Medulla oblongata (tissue), 1 donor: ENCODE measurements around the gene ITM2C.

ENCODE experiments used
- DNase-seq: peaks from one replicate; pipeline ENCODE4 v3.0.0-alpha.2; 2015; ENCODE audit errors: extremely low spot score

The ITM2C gene

GRCh38 chr2:230850358-230850658, 14.4 kb upstream of the ITM2C start:
- no peak for DNase-seq

- no peak for DNase-seq
Observed at GRCh38 chr2:230852113-230852512, 12.6 kb upstream of the ITM2C start.

GRCh38 chr2:230861552-230862255, 3.0 kb upstream of the ITM2C start:
- DNase-seq, result no peak

- no peak for DNase-seq
Observed at GRCh38 chr2:230862292-230862691, 2.5 kb upstream of the ITM2C start.

- no peak for DNase-seq
Observed at GRCh38 chr2:230863031-230863430, 1.7 kb upstream of the ITM2C start.

- DNase-seq, result no peak
Observed at GRCh38 chr2:230863442-230864121, 1.2 kb upstream of the ITM2C start.

GRCh38 chr2:230864122-230864604, 579 bp upstream of the ITM2C start:
- DNase-seq, result no peak

GRCh38 chr2:230865307-230865765, 594 bp downstream of the ITM2C start:
- peak; percentile 38 for DNase-seq

- peak; percentile 66 for DNase-seq
Observed at GRCh38 chr2:230865766-230866755, 1.3 kb downstream of the ITM2C start.

GRCh38 chr2:230866756-230867523, 2.2 kb downstream of the ITM2C start:
- DNase-seq, result peak; percentile 88

- no peak for DNase-seq
Observed at GRCh38 chr2:230868161-230868946, 3.6 kb downstream of the ITM2C start.

- DNase-seq, result no peak
Observed at GRCh38 chr2:230868947-230869913, 4.5 kb downstream of the ITM2C start.

- no peak for DNase-seq
Observed at GRCh38 chr2:230869914-230870543, 5.3 kb downstream of the ITM2C start.

- DNase-seq, result peak; percentile 50
Observed at GRCh38 chr2:230870544-230871360, 6.0 kb downstream of the ITM2C start.

GRCh38 chr2:230871361-230872150, 6.8 kb downstream of the ITM2C start:
- no peak for DNase-seq

- DNase-seq, result no peak
Observed at GRCh38 chr2:230872151-230872967, 7.6 kb downstream of the ITM2C start.
